Endodermal cell (in vitro differentiated cells): Measurements from ENCODE around the gene IGF2. TPM values are rescaled to one million over a fixed set of nuclear protein-coding genes. Genes with fewer than 3 reads are reported as not detected.

ENCODE experiments used
- DNase-seq: peaks from one replicate; pipeline ENCODE4 v3.0.0-alpha.2; 2017
- H3K27ac ChIP-seq: 2 replicates; pipeline ENCODE4 v1.5.1; 2013; ENCODE audit warnings: mild to moderate bottlenecking, low read depth, low read length, moderate library complexity
- H3K27me3 ChIP-seq: 2 replicates; pipeline ENCODE4 v1.6.1; 2013; ENCODE audit warnings: mild to moderate bottlenecking, low read length, moderate library complexity; ENCODE audit not compliant: insufficient read depth, control insufficient read depth, poor library complexity, severe bottlenecking
- H3K36me3 ChIP-seq: 2 replicates; pipeline ENCODE4 v1.7.0; 2013; ENCODE audit warnings: mild to moderate bottlenecking, low read length, moderate library complexity; ENCODE audit not compliant: control insufficient read depth, insufficient read depth
- H3K4me1 ChIP-seq: one replicate; pipeline ENCODE4 v1.7.0; 2013; ENCODE audit warnings: low read length; ENCODE audit not compliant: control insufficient read depth, insufficient read depth
- H3K4me3 ChIP-seq: 2 replicates; pipeline ENCODE4 v1.5.1; 2013; ENCODE audit warnings: mild to moderate bottlenecking, low read length, moderate library complexity
- H3K9ac ChIP-seq: 2 replicates; pipeline ENCODE4 v1.6.1; 2013; ENCODE audit warnings: mild to moderate bottlenecking, low read length, moderate library complexity; ENCODE audit not compliant: poor library complexity, severe bottlenecking; ENCODE audit errors: extremely low read depth
- H3K9me3 ChIP-seq: 2 replicates; pipeline ENCODE4 v1.6.1; 2013; ENCODE audit warnings: mild to moderate bottlenecking, low read length, moderate library complexity; ENCODE audit not compliant: control insufficient read depth
- H3K27ac Mint-ChIP-seq: 2 replicates; pipeline ENCODE4 v1.8.0; 2020; ENCODE audit warnings: mixed read lengths
- H3K27me3 Mint-ChIP-seq: 2 replicates; pipeline ENCODE4 v1.8.0; 2021; ENCODE audit warnings: mild to moderate bottlenecking, mixed read lengths; ENCODE audit not compliant: insufficient read depth
- H3K36me3 Mint-ChIP-seq: 2 replicates; pipeline ENCODE4 v1.8.0; 2020; ENCODE audit warnings: low read depth, mixed read lengths
- H3K4me1 Mint-ChIP-seq: 2 replicates; pipeline ENCODE4 v1.8.0; 2020; ENCODE audit warnings: mixed read lengths
- H3K4me3 Mint-ChIP-seq: 2 replicates; pipeline ENCODE4 v1.8.0; 2020; ENCODE audit warnings: mild to moderate bottlenecking, moderate library complexity, mixed read lengths
- H3K9me3 Mint-ChIP-seq: 2 replicates; pipeline ENCODE4 v1.8.0; 2020; ENCODE audit warnings: mild to moderate bottlenecking, mixed read lengths
- WGBS, 2 experiments: methylation state at CpG; one replicate each; pipeline versions ENCODE4 v1.1.5 to v1.1.7; 2013; ENCODE audit warnings: missing lambda C conversion rate in 2 of 2, mixed read lengths in 1 of 2; ENCODE audit not compliant: insufficient coverage in 1 of 2, insufficient read length in 1 of 2; 5-methylcytosine and 5-hydroxymethylcytosine counted together
- total RNA-seq, 2 donors: library from RNA; stranded (reverse); fragmentation: NEBNext Ultra II Directional in 1 of 2; extraction: Animal tissue kit (Norgen Biotek cat#: 25700) in 1 of 2; gene quantifications; 2 replicates in 1 of 2; 3 replicates in 1 of 2; pipeline ENCODE4 v1.2.1, GENCODE V29; 2021
- TF ChIP-seq, protein P1 (sequence below): fragments of 200-600 bp; sonication (generic); conservative IDR thresholded peaks from 2 replicates; pipeline ENCODE4 v1.5.0; 2021; ENCODE audit warnings: antibody characterized with exemption, mild to moderate bottlenecking

Gene IGF2
- total RNA-seq, 2 donors from 2014 or later = 0.80 to 5.1 TPM

DNA sequence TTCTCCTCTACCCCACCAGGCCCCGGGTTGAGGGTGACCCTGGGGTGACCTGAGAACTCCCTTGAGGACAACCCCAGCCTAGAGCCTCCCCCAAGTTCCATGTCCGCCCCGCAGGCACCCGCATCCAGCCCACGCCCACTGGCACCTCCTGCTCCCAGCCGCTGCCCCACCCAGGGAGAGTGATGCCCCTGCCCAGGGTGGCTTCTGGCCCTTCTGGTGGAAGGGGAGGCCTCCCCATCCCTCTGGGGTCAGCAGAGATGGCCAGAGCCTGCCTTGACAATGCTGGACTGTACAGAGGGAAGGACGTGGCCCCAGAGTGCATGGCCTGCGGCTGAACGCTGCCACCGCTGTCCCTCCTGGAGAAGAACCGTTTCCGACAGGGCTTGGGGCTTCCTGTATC lies 33.5 kb upstream of the IGF2 start:
- H3K27me3 Mint-ChIP-seq = no peaks in the 10 kb centered on the region
- Histone ChIP-seq H3K4me1 (no peaks in the 10 kb centered on the region), H3K27ac (no peak overlapping the region), H3K9ac (no peak overlapping the region), H3K36me3 (no peaks in the 10 kb centered on the region), H3K9me3 (no peaks in the 10 kb centered on the region), H3K27me3 (no peaks in the 10 kb centered on the region), H3K4me3 (no peak overlapping the region)
- no peaks in the 10 kb centered on the region for H3K9me3 Mint-ChIP-seq
- no peak for DNase-seq
- TF ChIP-seq, protein P1, sequence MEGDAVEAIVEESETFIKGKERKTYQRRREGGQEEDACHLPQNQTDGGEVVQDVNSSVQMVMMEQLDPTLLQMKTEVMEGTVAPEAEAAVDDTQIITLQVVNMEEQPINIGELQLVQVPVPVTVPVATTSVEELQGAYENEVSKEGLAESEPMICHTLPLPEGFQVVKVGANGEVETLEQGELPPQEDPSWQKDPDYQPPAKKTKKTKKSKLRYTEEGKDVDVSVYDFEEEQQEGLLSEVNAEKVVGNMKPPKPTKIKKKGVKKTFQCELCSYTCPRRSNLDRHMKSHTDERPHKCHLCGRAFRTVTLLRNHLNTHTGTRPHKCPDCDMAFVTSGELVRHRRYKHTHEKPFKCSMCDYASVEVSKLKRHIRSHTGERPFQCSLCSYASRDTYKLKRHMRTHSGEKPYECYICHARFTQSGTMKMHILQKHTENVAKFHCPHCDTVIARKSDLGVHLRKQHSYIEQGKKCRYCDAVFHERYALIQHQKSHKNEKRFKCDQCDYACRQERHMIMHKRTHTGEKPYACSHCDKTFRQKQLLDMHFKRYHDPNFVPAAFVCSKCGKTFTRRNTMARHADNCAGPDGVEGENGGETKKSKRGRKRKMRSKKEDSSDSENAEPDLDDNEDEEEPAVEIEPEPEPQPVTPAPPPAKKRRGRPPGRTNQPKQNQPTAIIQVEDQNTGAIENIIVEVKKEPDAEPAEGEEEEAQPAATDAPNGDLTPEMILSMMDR = no peak
- no peak overlapping the region for H3K4me3 Mint-ChIP-seq
- no peak overlapping the region for H3K27ac Mint-ChIP-seq
- WGBS, 2 experiments = 90 to 92% methylated on average over 6 to 12 of the region's 12 CpGs
- no peaks in the 10 kb centered on the region for H3K36me3 Mint-ChIP-seq
- no peaks in the 10 kb centered on the region for H3K4me1 Mint-ChIP-seq

DNA sequence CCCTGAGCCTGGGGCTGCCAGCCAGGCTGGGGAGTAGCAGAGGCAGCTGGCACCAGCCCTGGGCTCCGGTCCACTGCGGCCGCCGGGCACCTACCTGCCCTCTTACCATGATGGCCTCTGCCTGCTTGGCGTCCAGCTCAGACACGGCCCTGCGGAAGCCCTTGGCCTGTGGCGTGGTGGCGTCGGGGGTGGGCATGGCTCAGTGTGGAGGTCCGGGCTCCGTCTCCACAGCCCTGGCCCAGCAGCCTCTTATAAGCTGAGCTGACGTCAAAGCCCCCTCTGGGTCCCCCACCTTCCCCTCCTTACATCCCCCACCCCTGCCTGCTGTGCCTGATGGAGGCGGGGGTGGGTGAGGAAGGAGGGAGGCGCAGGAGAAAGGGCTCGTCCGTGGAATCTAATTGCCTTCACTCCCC lies 32.4 kb upstream of the IGF2 start, which contains the start of gene TH:
TSS of gene TH (minus strand) at position 225 of the 413 bp plus-strand sequence. CDS start at position 196, 29 bp downstream.
- H3K36me3 Mint-ChIP-seq = no peaks in the 10 kb centered on the region
- Histone ChIP-seq H3K27me3 (no peaks in the 10 kb centered on the region), H3K9me3 (no peaks in the 10 kb centered on the region), H3K9ac (no peak within 1 kb of the TSS), H3K4me1 (no peaks in the 10 kb centered on the region), H3K36me3 (no peaks in the 10 kb centered on the region), H3K4me3 (no peak within 1 kb of the TSS), H3K27ac (no peak within 1 kb of the TSS)
- no peak within 1 kb of the TSS for H3K27ac Mint-ChIP-seq
- H3K4me1 Mint-ChIP-seq = no peaks in the 10 kb centered on the region
- H3K27me3 Mint-ChIP-seq = peaks cover 3% of the 10 kb centered on the region
- no peaks in the 10 kb centered on the region for H3K9me3 Mint-ChIP-seq
- H3K4me3 Mint-ChIP-seq = no peak within 1 kb of the TSS
- DNase-seq = no peak
- TF ChIP-seq, protein P1 = no peak
- WGBS, 2 experiments = 95% methylated on average over 13 of the region's 17 CpGs; no CpG with 5 or more reads in 1 of the 2 experiments

DNA sequence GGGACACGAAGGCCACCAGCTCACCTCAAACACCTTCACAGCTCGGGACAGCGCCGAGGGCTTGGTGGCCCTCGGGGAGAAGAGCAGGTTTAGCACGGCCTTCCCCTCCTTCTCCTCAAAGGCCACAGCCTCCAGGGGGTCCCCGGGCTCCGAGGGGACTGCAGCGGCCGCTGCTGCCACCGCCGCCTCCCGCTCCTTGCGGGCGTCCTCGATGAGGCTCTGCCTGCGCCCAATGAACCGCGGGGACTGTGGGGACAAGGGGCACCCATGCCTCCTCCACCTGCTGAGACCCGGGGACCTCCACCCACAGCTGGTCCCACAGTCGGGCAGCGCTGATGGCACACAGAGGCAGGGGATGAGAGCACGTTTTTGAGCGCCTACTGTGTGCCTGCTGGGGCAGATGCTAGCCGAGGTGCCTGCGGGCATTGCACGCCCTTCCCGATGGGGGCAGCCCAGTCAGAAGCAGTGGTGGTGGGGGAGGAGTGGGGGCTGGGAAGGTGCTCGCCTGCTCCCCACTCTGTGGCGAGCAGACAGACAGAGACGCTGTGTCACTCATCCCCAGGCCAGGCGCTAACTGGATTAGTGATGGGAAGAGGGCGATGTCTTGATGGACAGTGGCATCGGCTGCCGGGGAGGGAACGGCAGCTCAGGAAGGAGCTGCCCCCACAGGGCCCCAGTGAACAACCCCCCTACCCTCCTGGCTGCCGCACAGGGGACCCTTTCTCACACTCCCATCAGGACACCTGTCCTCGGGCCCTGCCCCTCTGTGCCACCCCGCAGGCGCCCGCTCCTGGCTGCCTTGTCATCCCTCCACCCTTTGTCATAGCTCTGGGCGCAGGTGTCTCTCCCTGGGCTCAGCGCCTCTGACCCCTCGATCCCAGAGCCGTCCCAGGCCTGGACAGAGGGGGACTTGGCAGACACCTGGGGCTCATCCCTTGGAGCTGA lies 30.7 kb upstream of the IGF2 start:
- Histone ChIP-seq H3K4me3 (no peak overlapping the region), H3K4me1 (no peaks in the 10 kb centered on the region), H3K36me3 (no peaks in the 10 kb centered on the region), H3K9ac (no peak overlapping the region), H3K27me3 (no peaks in the 10 kb centered on the region), H3K27ac (no peak overlapping the region), H3K9me3 (no peaks in the 10 kb centered on the region)
- no peak overlapping the region for H3K27ac Mint-ChIP-seq
- WGBS, 2 experiments = 86 to 92% methylated on average over 23 to 45 of the region's 45 CpGs
- no peaks in the 10 kb centered on the region for H3K9me3 Mint-ChIP-seq
- no peak for DNase-seq
- H3K4me3 Mint-ChIP-seq = no peak overlapping the region
- TF ChIP-seq, protein P1 = no peak
- H3K27me3 Mint-ChIP-seq = peaks cover 3% of the 10 kb centered on the region
- H3K36me3 Mint-ChIP-seq = no peaks in the 10 kb centered on the region
- no peaks in the 10 kb centered on the region for H3K4me1 Mint-ChIP-seq
